H9 (cell line): ENCODE results near the gene CMTM5. TPM values are rescaled to one million over a fixed set of nuclear protein-coding genes. Genes with fewer than 3 reads are reported as not detected.
A peak's percentile ranks its signal among the peaks of the same experiment; 100 is the strongest.

Experiments used
- DNase-seq: peaks from one replicate; pipeline ENCODE4 v3.0.0-alpha.2; 2017
- H2AFZ ChIP-seq: one replicate; pipeline ENCODE4 v1.6.1; 2013; ENCODE audit warnings: mild to moderate bottlenecking, low read length, control low read depth, moderate library complexity
- H2AK5ac ChIP-seq: 2 replicates; pipeline ENCODE4 v1.6.1; 2013; ENCODE audit warnings: low read length, control low read depth, mixed read lengths; ENCODE audit not compliant: insufficient read length
- H2BK120ac ChIP-seq: one replicate; pipeline ENCODE4 v1.6.1; 2013; ENCODE audit warnings: low read depth, mild to moderate bottlenecking, low read length, control low read depth, inconsistent platforms; ENCODE audit not compliant: poor library complexity, severe bottlenecking
- H2BK12ac ChIP-seq: 2 replicates; pipeline ENCODE4 v1.6.1; 2013; ENCODE audit warnings: low read length, control low read depth, mixed read lengths, low read depth; ENCODE audit not compliant: insufficient read length
- H2BK15ac ChIP-seq: 2 replicates; pipeline ENCODE4 v1.6.1; 2013; ENCODE audit warnings: low read depth, low read length, control low read depth
- H2BK20ac ChIP-seq: one replicate; pipeline ENCODE4 v1.6.1; 2013; ENCODE audit warnings: low read depth, mild to moderate bottlenecking, low read length, control low read depth, inconsistent platforms; ENCODE audit not compliant: poor library complexity, severe bottlenecking
- H2BK5ac ChIP-seq: 2 replicates; pipeline ENCODE4 v1.6.1; 2013; ENCODE audit warnings: low read length, control low read depth, mixed read lengths; ENCODE audit not compliant: insufficient read length
- H3K14ac ChIP-seq: 2 replicates; pipeline ENCODE4 v1.6.1; 2013; ENCODE audit warnings: low read length, control low read depth; ENCODE audit not compliant: insufficient read depth
- H3K18ac ChIP-seq: 2 replicates; pipeline ENCODE4 v1.6.1; 2013; ENCODE audit warnings: low read depth, mild to moderate bottlenecking, mixed read lengths, low read length, control low read depth; ENCODE audit not compliant: insufficient read length
- H3K23ac ChIP-seq: 2 replicates; pipeline ENCODE4 v1.6.1; 2013; ENCODE audit warnings: low read length, control low read depth, mixed read lengths, low read depth; ENCODE audit not compliant: insufficient read length
- H3K23me2 ChIP-seq: 2 replicates; pipeline ENCODE4 v1.6.1; 2013; ENCODE audit warnings: low read depth, mild to moderate bottlenecking, mixed read lengths, low read length, control low read depth; ENCODE audit not compliant: insufficient read length, poor library complexity, severe bottlenecking
- H3K27ac ChIP-seq: 2 replicates; pipeline ENCODE4 v1.5.1; 2013; ENCODE audit warnings: low read length, control low read depth, mixed read lengths, low read depth; ENCODE audit not compliant: insufficient read length
- H3K27me3 ChIP-seq: 2 replicates; pipeline ENCODE4 v1.6.1; 2013; ENCODE audit warnings: low read length, control low read depth, inconsistent platforms; ENCODE audit not compliant: insufficient read depth
- H3K4ac ChIP-seq: 2 replicates; pipeline ENCODE4 v1.6.1; 2013; ENCODE audit warnings: low read depth, mild to moderate bottlenecking, control low read depth, inconsistent platforms, low read length, moderate library complexity
- H3K4me1 ChIP-seq: 2 replicates; pipeline ENCODE4 v1.6.1; 2013; ENCODE audit warnings: low read length, control low read depth, inconsistent platforms; ENCODE audit not compliant: insufficient read depth
- H3K4me2 ChIP-seq: 2 replicates; pipeline ENCODE4 v1.6.1; 2013; ENCODE audit warnings: low read length, control low read depth, mixed read lengths; ENCODE audit not compliant: insufficient read length, insufficient read depth
- H3K56ac ChIP-seq: 2 replicates; pipeline ENCODE4 v1.6.1; 2013; ENCODE audit warnings: low read depth, mild to moderate bottlenecking, mixed read lengths, low read length, control low read depth; ENCODE audit not compliant: insufficient read length
- H3K79me1 ChIP-seq: 2 replicates; pipeline ENCODE4 v1.6.1; 2013; ENCODE audit warnings: low read depth, mild to moderate bottlenecking, moderate library complexity, low read length, control low read depth, inconsistent platforms; ENCODE audit not compliant: insufficient read depth, poor library complexity, severe bottlenecking
- H3K79me2 ChIP-seq: 2 replicates; pipeline ENCODE4 v1.6.1; 2013; ENCODE audit warnings: low read length, control low read depth, inconsistent platforms; ENCODE audit not compliant: insufficient read depth
- H3K9ac ChIP-seq: 2 replicates; pipeline ENCODE4 v1.6.1; 2013; ENCODE audit warnings: low read length, control low read depth, mixed read lengths; ENCODE audit not compliant: insufficient read length; ENCODE audit errors: extremely low read depth
- H3K9me3 ChIP-seq: one replicate; pipeline ENCODE4 v1.6.1; 2013; ENCODE audit warnings: low read depth, low read length, inconsistent platforms; ENCODE audit not compliant: control insufficient read depth
- H3T11ph ChIP-seq: one replicate; pipeline ENCODE4 v1.6.1; 2013; ENCODE audit warnings: mild to moderate bottlenecking, low read length, control low read depth, inconsistent platforms
- H4K20me1 ChIP-seq: one replicate; pipeline ENCODE4 v1.6.1; 2013; ENCODE audit not compliant: control insufficient read depth, insufficient read length, insufficient read depth
- H4K5ac ChIP-seq: 2 replicates; pipeline ENCODE4 v1.6.1; 2013; ENCODE audit warnings: low read depth, mild to moderate bottlenecking, mixed read lengths, low read length, control low read depth; ENCODE audit not compliant: insufficient read length
- H4K8ac ChIP-seq: replicated peaks from 2 replicates; pipeline ENCODE4 v1.6.1; 2013; ENCODE audit warnings: low read length, control low read depth, mixed read lengths, low read depth; ENCODE audit not compliant: insufficient read length
- H4K91ac ChIP-seq: 2 replicates; pipeline ENCODE4 v1.6.1; 2013; ENCODE audit warnings: low read depth, mild to moderate bottlenecking, moderate library complexity, mixed read lengths, low read length, control low read depth; ENCODE audit not compliant: insufficient read length
- H3K27ac Mint-ChIP-seq, 3 experiments: 2 replicates in 2 of 3; 3 replicates in 1 of 3; pipeline ENCODE4 v1.8.0; 2020 to 2021; ENCODE audit warnings: mixed read lengths in 3 of 3, mild to moderate bottlenecking in 1 of 3, moderate library complexity in 1 of 3
- H3K27me3 Mint-ChIP-seq: 2 replicates; pipeline ENCODE4 v1.8.0; 2021; ENCODE audit warnings: low read depth, mild to moderate bottlenecking, moderate library complexity, mixed read lengths
- H3K36me3 Mint-ChIP-seq, 3 experiments: 2 replicates in 2 of 3; 3 replicates in 1 of 3; pipeline ENCODE4 v1.8.0; 2020 to 2021; ENCODE audit warnings: low read depth in 3 of 3, mixed read lengths in 3 of 3; ENCODE audit not compliant: insufficient read depth in 1 of 3
- H3K4me1 Mint-ChIP-seq, 2 experiments: 2 replicates each; pipeline ENCODE4 v1.8.0; 2020; ENCODE audit warnings: mixed read lengths in 2 of 2
- H3K4me3 Mint-ChIP-seq, 2 experiments: 2 replicates in 1 of 2; 3 replicates in 1 of 2; pipeline ENCODE4 v1.8.0; 2020 to 2021; ENCODE audit warnings: mild to moderate bottlenecking in 2 of 2, mixed read lengths in 2 of 2, moderate library complexity in 1 of 2
- H3K9me3 Mint-ChIP-seq, 2 experiments: 2 replicates in 1 of 2; 3 replicates in 1 of 2; pipeline ENCODE4 v1.8.0; 2020; ENCODE audit warnings: mild to moderate bottlenecking in 2 of 2, mixed read lengths in 2 of 2, moderate library complexity in 1 of 2
- CTCF ChIP-seq: fragments of 200-600 bp; sonication (generic); conservative IDR thresholded peaks from 3 replicates; pipeline ENCODE4 v1.8.0; 2021; ENCODE audit warnings: antibody characterized with exemption, mild to moderate bottlenecking
- WGBS: extraction: QIAGEN DNeasy Blood & Tissue Kit; methylation state at CpG from one replicate; pipeline ENCODE4 v1.1.7; 2013; ENCODE audit warnings: missing lambda C conversion rate, low lambda C conversion rate, mixed read lengths; ENCODE audit not compliant: insufficient read length; ENCODE audit errors: extremely low coverage; 5-methylcytosine and 5-hydroxymethylcytosine counted together
- total RNA-seq: library from RNA; stranded (reverse); gene quantifications from 2 replicates; pipeline ENCODE4 v1.2.1, GENCODE V29; 2021

Gene CMTM5
- total RNA-seq, 1 experiment from 2014 or later: not detected

- Histone ChIP-seq H4K91ac (no peak overlapping the region), H3K9me3 (no peaks in the 10 kb centered on the region), H4K8ac (no peak overlapping the region), H4K20me1 (no peaks in the 10 kb centered on the region), H2BK20ac (no peak overlapping the region), H2AFZ (no peak overlapping the region), H3K56ac (no peak overlapping the region), H3K23me2 (no peaks in the 10 kb centered on the region), H3T11ph (no peak overlapping the region), H2BK120ac (no peak overlapping the region), H3K9ac (no peak overlapping the region), H4K5ac (no peak overlapping the region), H3K79me1 (no peaks in the 10 kb centered on the region), H3K23ac (no peak overlapping the region), H2AK5ac (no peak overlapping the region), H3K79me2 (no peaks in the 10 kb centered on the region), H3K4ac (no peak overlapping the region), H3K14ac (no peak overlapping the region), H2BK5ac (no peak overlapping the region), H3K27me3 (no peaks in the 10 kb centered on the region; the same call in 1 of the 2 replicates), H3K18ac (no peak overlapping the region), H2BK15ac (no peak overlapping the region), H2BK12ac (no peak overlapping the region), H3K27ac (no peak overlapping the region), H3K4me1 (no peaks in the 10 kb centered on the region), H3K4me2 (no peak overlapping the region)
- Mint-ChIP-seq H3K36me3 (no peaks in the 10 kb centered on the region), H3K27me3 (peaks cover 79% of the 10 kb centered on the region), H3K4me1 (peaks cover 9 to 22% of the 10 kb centered on the region in 2 experiments), H3K27ac (no peak overlapping the region), H3K4me3 (peak overlapping the region in 1 of 2 experiments; percentile 47; a peak in 2 of 5 replicates), H3K9me3 (no peaks in the 10 kb centered on the region)
- no peak for DNase-seq
- no CpG with 5 or more reads among the region's 21 CpGs for WGBS
- no peak for TF ChIP-seq CTCF
These were observed 1.2 kb upstream of the CMTM5 start for GRCh38 chr14:23375527-23376251.
